ENCODE data around the gene LIPC.

GRCh38 chr15:58517252-58517681, 85.5 kb downstream of the LIPC start:
- TF ChIP-seq ATF3 (IDR thresholded peaks at IDR 0.05) (no peak), ELF1 (IDR thresholded peaks at IDR 0.05; ENCODE audit: borderline replicate concordance, low read depth) (no peak), CEBPB (IDR thresholded peaks at IDR 0.05; ENCODE audit: low read depth) (no peak), POLR2AphosphoS5 (IDR thresholded peaks at IDR 0.05; ENCODE audit: low read depth, low read length) (no peak), CTCF (IDR thresholded peaks at IDR 0.05 in 2 of 3, conservative IDR thresholded peaks at IDR 0.05 in 1 of 3; ENCODE audit: borderline replicate concordance in 1 of 3, insufficient read depth in 1 of 3, low read depth in 2 of 3, low read length in 2 of 3) (peak in 2 of 3 experiments; percentile 38 to 45; a peak in 4 of 6 replicates), POLR2A (IDR thresholded peaks at IDR 0.05; ENCODE audit: borderline replicate concordance, extremely low read depth, insufficient read depth, insufficient read length) (no peak), EZH2 (IDR thresholded peaks at IDR 0.05) (no peak), REST (IDR thresholded peaks at IDR 0.05; ENCODE audit: low read depth) (no peak), RAD21 (IDR thresholded peaks at IDR 0.05; ENCODE audit: low read depth) (peak; percentile 53), TCF7L2 (IDR thresholded peaks at IDR 0.05; ENCODE audit: borderline replicate concordance, extremely low read depth, insufficient read depth, insufficient read length) (no peak), EZH2phosphoT487 (IDR thresholded peaks at IDR 0.05; ENCODE audit: borderline replicate concordance) (no peak)
